Natural killer cell (primary cell): Measurements from ENCODE around the gene E2F6. TPM values are rescaled to one million over a fixed set of nuclear protein-coding genes. Genes with fewer than 3 reads are reported as not detected.
A peak's percentile ranks its signal among the peaks of the same experiment; 100 is the strongest.

Source experiments
- ATAC-seq, 3 donors: fragments of 150-1000 bp in 2 of 3; fragments of 200-7000 bp in 1 of 3; cut with Tn5 transposase; 1 replicate in 1 of 3; 2 replicates in 2 of 3; pipeline ENCODE4 v1.10.0; 2021; ENCODE audit warnings: mild to moderate bottlenecking in 2 of 3, moderate library complexity in 2 of 3
- DNase-seq, 2 donors: peaks; one replicate each; pipeline versions ENCODE4 v3.0.0 to v3.0.0-alpha.2; 2013 to 2021; ENCODE audit warnings: mixed read lengths in 1 of 2
- H3K27ac ChIP-seq: one replicate; pipeline ENCODE4 v1.5.1; 2013; ENCODE audit warnings: mild to moderate bottlenecking, low read length
- H3K27me3 ChIP-seq: one replicate; pipeline ENCODE4 v1.6.1; 2013; ENCODE audit warnings: low read length; ENCODE audit not compliant: control insufficient read depth, insufficient read depth
- H3K36me3 ChIP-seq: one replicate; pipeline ENCODE4 v1.6.1; 2013; ENCODE audit warnings: low read length; ENCODE audit not compliant: control insufficient read depth, insufficient read depth
- H3K4me1 ChIP-seq: one replicate; pipeline ENCODE4 v1.6.1; 2013; ENCODE audit warnings: low read length; ENCODE audit not compliant: control insufficient read depth, insufficient read depth
- H3K4me3 ChIP-seq: one replicate; pipeline ENCODE4 v1.5.1; 2013; ENCODE audit warnings: low read length
- H3K9me3 ChIP-seq: one replicate; pipeline ENCODE4 v1.6.1; 2013; ENCODE audit warnings: low read length; ENCODE audit not compliant: control insufficient read depth, insufficient read depth
- H3K27ac Mint-ChIP-seq, 2 donors: one replicate each; pipeline ENCODE4 v1.8.0; 2022; ENCODE audit warnings: mild to moderate bottlenecking in 2 of 2, mixed read lengths in 2 of 2, moderate library complexity in 1 of 2
- H3K27me3 Mint-ChIP-seq, 2 donors: one replicate each; pipeline ENCODE4 v1.8.0; 2022; ENCODE audit warnings: low read depth in 2 of 2, mixed read lengths in 2 of 2
- H3K36me3 Mint-ChIP-seq: one replicate; pipeline ENCODE4 v1.8.0; 2022; ENCODE audit warnings: mixed read lengths
- H3K4me1 Mint-ChIP-seq, 2 donors: one replicate each; pipeline ENCODE4 v1.8.0; 2022; ENCODE audit warnings: mixed read lengths in 2 of 2
- H3K4me3 Mint-ChIP-seq: one replicate; pipeline ENCODE4 v1.8.0; 2022; ENCODE audit warnings: mild to moderate bottlenecking, moderate library complexity, mixed read lengths
- H3K9me3 Mint-ChIP-seq, 2 donors: one replicate each; pipeline ENCODE4 v1.8.0; 2022; ENCODE audit warnings: mixed read lengths in 2 of 2
- CTCF ChIP-seq: fragments of 200-600 bp; IDR thresholded peaks from one replicate; pipeline ENCODE4 v1.8.0; 2022; ENCODE audit warnings: antibody characterized with exemption
- WGBS: methylation state at CpG from one replicate; pipeline ENCODE4 v1.1.7; 2013; ENCODE audit warnings: missing lambda C conversion rate; ENCODE audit not compliant: insufficient coverage; 5-methylcytosine and 5-hydroxymethylcytosine counted together
- intact Hi-C: fragments of 100-400 bp; cut with micrococcal nuclease; formaldehyde crosslinking; loops from one replicate; pipeline ENCODE4 v1.14.2; 2022
- total RNA-seq, 4 donors: library from RNA; stranded (reverse); fragments of 120-200 nt in 1 of 4; gene quantifications; one replicate each; pipeline versions ENCODE4 v1.2.3 to v1.2.4, GENCODE V29; 2013 to 2022

Gene E2F6
- total RNA-seq, 3 donors from 2014 or later (not counting 1 experiment from before 2014, with no cell fraction given), result 4.6 to 9.6 (median 8.3) TPM

- ATAC-seq (no peak), DNase-seq (no peak)
- no peak for TF ChIP-seq CTCF
- H3K36me3 ChIP-seq, result no peaks in the 10 kb centered on the region
- no peak overlapping the region for H3K27ac ChIP-seq
- no peaks in the 10 kb centered on the region for H3K9me3 ChIP-seq
- no peaks in the 10 kb centered on the region for H3K4me1 Mint-ChIP-seq
- no peaks in the 10 kb centered on the region for H3K4me1 ChIP-seq
- 44% methylated on average over 2 of the region's 3 CpGs for WGBS
- H3K4me3 Mint-ChIP-seq, result no peak overlapping the region
- no peak overlapping the region for H3K27ac Mint-ChIP-seq
- no peak overlapping the region for H3K4me3 ChIP-seq
- peaks cover 7% of the 10 kb centered on the region for H3K27me3 ChIP-seq
- no peaks in the 10 kb centered on the region for H3K9me3 Mint-ChIP-seq
- intact Hi-C loops, result no loop called here
- no peaks in the 10 kb centered on the region for H3K36me3 Mint-ChIP-seq
- peaks cover 17 to 21% of the 10 kb centered on the region in 2 donors for H3K27me3 Mint-ChIP-seq
These were observed 22.8 kb upstream of the E2F6 start for GRCh38 chr2:11488809-11489208.

GRCh38 chr2:11483806-11484617 lies 18.1 kb upstream of the E2F6 start:
- Mint-ChIP-seq H3K27ac (no peak overlapping the region), H3K4me3 (peak overlapping the region; percentile 19), H3K36me3 (no peaks in the 10 kb centered on the region), H3K4me1 (peaks cover 0 to 7% of the 10 kb centered on the region in 2 donors), H3K27me3 (peaks cover 37 to 47% of the 10 kb centered on the region in 2 donors), H3K9me3 (no peaks in the 10 kb centered on the region)
- Histone ChIP-seq H3K9me3 (no peaks in the 10 kb centered on the region), H3K4me1 (peaks cover 6% of the 10 kb centered on the region), H3K4me3 (no peak overlapping the region), H3K27ac (no peak overlapping the region), H3K27me3 (peaks cover 22% of the 10 kb centered on the region), H3K36me3 (no peaks in the 10 kb centered on the region)
- intact Hi-C loops, result no loop called here
- ATAC-seq (no peak), DNase-seq (no peak)
- no peak for TF ChIP-seq CTCF
- WGBS, result 69% methylated on average over 7 of the region's 7 CpGs

GRCh38 chr2:11482473-11483035 lies 16.6 kb upstream of the E2F6 start:
- no peaks in the 10 kb centered on the region for H3K9me3 Mint-ChIP-seq

More at GRCh38 chr2:11482473-11483035, 16.6 kb upstream of the E2F6 start:
- H3K36me3 Mint-ChIP-seq, result no peaks in the 10 kb centered on the region
- Histone ChIP-seq H3K4me3 (no peak overlapping the region), H3K27me3 (peaks cover 29% of the 10 kb centered on the region), H3K4me1 (peaks cover 6% of the 10 kb centered on the region), H3K9me3 (no peaks in the 10 kb centered on the region), H3K27ac (no peak overlapping the region), H3K36me3 (no peaks in the 10 kb centered on the region)
- peaks cover 38 to 54% of the 10 kb centered on the region in 2 donors for H3K27me3 Mint-ChIP-seq
- TF ChIP-seq CTCF, result no peak
- WGBS, result 4% methylated on average over 70 of the region's 70 CpGs
- peaks cover 0 to 7% of the 10 kb centered on the region in 2 donors for H3K4me1 Mint-ChIP-seq
- intact Hi-C loops, result no loop called here
- H3K4me3 Mint-ChIP-seq, result no peak overlapping the region
- ATAC-seq, result peak in 1 of 3 donors; percentile 28
- DNase-seq, result no peak
- no peak overlapping the region for H3K27ac Mint-ChIP-seq
